Upper lobe of right lung (tissue), 1 donor: Measurements from ENCODE around the gene SRPK1. TPM values are rescaled to one million over a fixed set of nuclear protein-coding genes. Genes with fewer than 3 reads are reported as not detected.

Source experiments
- ATAC-seq: fragments of 200-7000 bp; cut with Tn5 transposase; one replicate; pipeline ENCODE4 v1.9.1; 2020; ENCODE audit warnings: mild to moderate bottlenecking, moderate library complexity
- DNase-seq: peaks from one replicate; pipeline ENCODE4 v3.0.0-alpha.2; 2020
- H3K27ac ChIP-seq: fragments of 200-600 bp; one replicate; pipeline ENCODE4 v1.8.0; 2022
- H3K27me3 ChIP-seq: fragments of 200-600 bp; one replicate; pipeline ENCODE4 v1.8.0; 2022; ENCODE audit warnings: mild to moderate bottlenecking
- H3K36me3 ChIP-seq: fragments of 200-600 bp; one replicate; pipeline ENCODE4 v1.8.0; 2022
- H3K4me1 ChIP-seq: fragments of 200-600 bp; one replicate; pipeline ENCODE4 v1.8.0; 2022
- H3K4me3 ChIP-seq: fragments of 200-600 bp; one replicate; pipeline ENCODE4 v1.8.0; 2022; ENCODE audit warnings: mild to moderate bottlenecking
- H3K9me3 ChIP-seq: fragments of 200-600 bp; one replicate; pipeline ENCODE4 v1.8.0; 2022
- intact Hi-C: fragments of 100-400 bp; cut with DNase I; formaldehyde crosslinking; loops from one replicate; pipeline ENCODE4 v1.11.0; 2022
- total RNA-seq: library from RNA; stranded (reverse); fragmentation: NEBNext Ultra II Directional; extraction: Animal tissue kit (Norgen Biotek cat#: 25700); gene quantifications from one replicate; pipeline ENCODE4 v1.2.1, GENCODE V29; 2021
- TF ChIP-seq, protein P1 (sequence below): fragments of 200-600 bp; IDR thresholded peaks from one replicate; pipeline ENCODE4 v1.8.0; 2022; ENCODE audit warnings: antibody characterized with exemption
- donor health status: DM: no; HTN: yes; CAD: no; lungs with severe emphysema.

Gene SRPK1
- total RNA-seq, 1 donor from 2014 or later: 40.6 TPM

DNA sequence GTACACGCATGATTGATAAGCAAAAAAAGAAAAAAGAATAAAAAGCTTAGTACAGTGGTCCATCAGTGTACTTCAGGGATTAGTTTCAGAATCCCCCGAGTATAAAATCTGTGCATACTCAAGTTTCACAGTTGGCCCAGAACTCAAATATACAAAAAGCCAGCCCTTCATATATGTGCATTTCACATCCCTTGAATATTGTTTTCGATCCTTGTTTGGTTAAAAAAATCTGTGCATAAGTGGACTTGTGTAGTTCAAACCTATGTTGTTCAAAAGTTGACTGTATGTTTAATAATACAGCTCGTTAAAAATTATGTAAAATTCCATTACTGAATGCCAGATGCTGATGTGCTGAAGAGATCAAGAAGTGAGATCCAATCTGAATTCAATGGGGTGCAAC, 61.5 kb downstream of the SRPK1 start:
- H3K36me3 ChIP-seq: peaks cover 35% of the 10 kb centered on the region
- intact Hi-C loops: no loop called here
- no peak overlapping the region for H3K27ac ChIP-seq
- ATAC-seq (no peak), DNase-seq (no peak)
- no peak overlapping the region for H3K4me3 ChIP-seq
- H3K9me3 ChIP-seq: no peaks in the 10 kb centered on the region
- TF ChIP-seq, protein P1, sequence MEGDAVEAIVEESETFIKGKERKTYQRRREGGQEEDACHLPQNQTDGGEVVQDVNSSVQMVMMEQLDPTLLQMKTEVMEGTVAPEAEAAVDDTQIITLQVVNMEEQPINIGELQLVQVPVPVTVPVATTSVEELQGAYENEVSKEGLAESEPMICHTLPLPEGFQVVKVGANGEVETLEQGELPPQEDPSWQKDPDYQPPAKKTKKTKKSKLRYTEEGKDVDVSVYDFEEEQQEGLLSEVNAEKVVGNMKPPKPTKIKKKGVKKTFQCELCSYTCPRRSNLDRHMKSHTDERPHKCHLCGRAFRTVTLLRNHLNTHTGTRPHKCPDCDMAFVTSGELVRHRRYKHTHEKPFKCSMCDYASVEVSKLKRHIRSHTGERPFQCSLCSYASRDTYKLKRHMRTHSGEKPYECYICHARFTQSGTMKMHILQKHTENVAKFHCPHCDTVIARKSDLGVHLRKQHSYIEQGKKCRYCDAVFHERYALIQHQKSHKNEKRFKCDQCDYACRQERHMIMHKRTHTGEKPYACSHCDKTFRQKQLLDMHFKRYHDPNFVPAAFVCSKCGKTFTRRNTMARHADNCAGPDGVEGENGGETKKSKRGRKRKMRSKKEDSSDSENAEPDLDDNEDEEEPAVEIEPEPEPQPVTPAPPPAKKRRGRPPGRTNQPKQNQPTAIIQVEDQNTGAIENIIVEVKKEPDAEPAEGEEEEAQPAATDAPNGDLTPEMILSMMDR: no peak
- no peaks in the 10 kb centered on the region for H3K4me1 ChIP-seq
- no peaks in the 10 kb centered on the region for H3K27me3 ChIP-seq

DNA sequence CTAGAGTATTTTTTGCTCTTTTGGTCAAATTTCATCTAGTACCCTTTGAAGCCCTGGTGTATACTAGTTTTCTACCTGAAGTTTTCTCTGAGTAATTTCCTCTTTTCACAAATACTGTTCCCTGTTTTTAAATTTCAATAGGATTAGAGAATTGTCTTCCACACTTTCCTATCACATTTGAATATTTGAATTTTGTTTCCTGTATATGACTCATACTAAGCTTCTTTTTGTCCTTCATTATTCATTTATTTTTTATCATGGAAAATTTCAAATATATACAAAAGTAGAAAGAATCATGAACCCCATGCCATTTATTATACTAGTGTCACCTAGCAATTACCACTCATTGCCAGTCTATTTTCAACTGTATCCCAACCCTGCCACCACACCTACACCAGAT, 63.0 kb downstream of the SRPK1 start:
- Histone ChIP-seq H3K27ac (no peak overlapping the region), H3K36me3 (peaks cover 40% of the 10 kb centered on the region), H3K9me3 (no peaks in the 10 kb centered on the region), H3K27me3 (no peaks in the 10 kb centered on the region), H3K4me3 (no peak overlapping the region), H3K4me1 (no peaks in the 10 kb centered on the region)
- ATAC-seq (no peak), DNase-seq (no peak)
- intact Hi-C loops: no loop called here
- TF ChIP-seq, protein P1: no peak

DNA sequence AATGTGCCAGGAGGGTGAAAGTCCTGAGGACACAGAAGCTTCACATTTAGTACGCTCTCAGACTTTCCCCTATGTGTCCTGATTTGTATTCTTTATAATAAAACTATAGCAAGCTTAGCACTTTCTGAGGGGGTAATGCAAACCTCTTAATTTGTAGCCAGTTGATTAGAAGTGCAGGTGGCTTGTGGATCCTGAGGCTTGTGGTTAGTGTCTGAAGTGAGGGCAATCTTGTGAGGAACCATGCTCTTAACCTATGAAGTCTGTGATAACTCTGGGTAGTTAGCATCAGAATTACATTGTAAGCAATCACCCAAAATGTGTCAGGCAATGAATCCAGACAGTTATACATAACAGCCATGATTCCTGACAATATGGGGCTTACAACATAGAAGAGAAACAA, 64.6 kb downstream of the SRPK1 start:
- DNase-seq: no peak
- Histone ChIP-seq H3K4me3 (no peak overlapping the region), H3K9me3 (no peaks in the 10 kb centered on the region), H3K4me1 (no peaks in the 10 kb centered on the region), H3K27me3 (no peaks in the 10 kb centered on the region), H3K36me3 (peaks cover 40% of the 10 kb centered on the region), H3K27ac (no peak overlapping the region)
- ATAC-seq: no peak
- TF ChIP-seq, protein P1: no peak
- intact Hi-C loops: no loop called here

DNA sequence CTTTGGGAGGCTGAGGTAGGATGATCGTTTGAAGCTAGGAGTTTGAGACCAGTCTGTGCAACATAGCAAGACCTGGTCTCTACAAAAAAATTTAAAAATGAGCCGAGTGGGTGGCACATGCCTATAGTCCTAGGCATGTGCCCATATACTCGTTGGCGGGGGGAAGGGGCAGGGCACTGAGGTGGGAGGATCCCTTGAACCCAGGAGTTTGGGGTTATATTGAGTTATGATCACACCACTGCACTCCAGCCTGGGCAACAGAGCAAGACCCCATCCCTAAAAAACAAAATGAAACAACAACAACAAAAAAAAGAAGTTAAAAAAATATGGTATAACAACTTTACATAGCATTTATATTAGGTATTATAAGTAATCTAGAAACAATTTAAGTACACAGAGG, 67.9 kb downstream of the SRPK1 start:
- ATAC-seq: no peak

DNA sequence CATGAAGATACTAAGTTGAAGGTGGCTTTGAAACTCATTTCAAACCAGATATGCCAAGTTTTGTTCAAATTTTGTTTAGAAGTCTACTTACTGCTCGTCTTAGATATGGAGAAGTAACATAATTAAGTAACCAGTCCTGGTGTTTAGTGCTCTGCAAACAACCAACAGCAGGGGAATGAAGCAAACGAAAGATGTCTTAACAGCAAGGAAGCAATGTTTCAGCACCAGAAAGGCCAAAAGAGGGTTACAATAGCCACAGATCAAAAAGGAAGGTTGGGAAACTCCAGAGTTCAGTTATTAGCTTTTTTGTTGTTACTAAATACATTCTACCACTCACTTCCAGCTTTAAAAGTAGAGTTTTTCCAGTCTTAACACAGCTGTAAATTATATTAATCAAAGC, 70.7 kb downstream of the SRPK1 start:
- Histone ChIP-seq H3K27ac (no peak overlapping the region), H3K4me1 (no peaks in the 10 kb centered on the region), H3K36me3 (peaks cover 12% of the 10 kb centered on the region), H3K4me3 (no peak overlapping the region), H3K9me3 (peaks cover 5% of the 10 kb centered on the region), H3K27me3 (no peaks in the 10 kb centered on the region)
- intact Hi-C loops: no loop called here
- TF ChIP-seq, protein P1: no peak
- DNase-seq (no peak), ATAC-seq (peak; percentile 50)

More for the DNA sequence above, 67.9 kb downstream of the SRPK1 start:
- H3K9me3 ChIP-seq: peaks cover 5% of the 10 kb centered on the region
- H3K36me3 ChIP-seq: peaks cover 36% of the 10 kb centered on the region
- no peak overlapping the region for H3K4me3 ChIP-seq
- H3K27ac ChIP-seq: no peak overlapping the region
- no peaks in the 10 kb centered on the region for H3K27me3 ChIP-seq
- DNase-seq: no peak
- no peaks in the 10 kb centered on the region for H3K4me1 ChIP-seq
- TF ChIP-seq, protein P1: no peak
- intact Hi-C loops: no loop called here

- no peak overlapping the region for H3K27ac ChIP-seq
- TF ChIP-seq, protein P1: no peak
- no peak for ATAC-seq
- intact Hi-C loops: no loop called here
- peaks cover 17% of the 10 kb centered on the region for H3K36me3 ChIP-seq
- H3K27me3 ChIP-seq: no peaks in the 10 kb centered on the region
- H3K9me3 ChIP-seq: peaks cover 5% of the 10 kb centered on the region
- H3K4me1 ChIP-seq: no peaks in the 10 kb centered on the region
- no peak for DNase-seq
- no peak overlapping the region for H3K4me3 ChIP-seq
These were observed 76.6 kb downstream of the SRPK1 start for GRCh38 chr6:35844290-35844689.
